NCI-H146 treated with DMSO at 0.1 percent for 48 hours (cell line): Measurements from ENCODE around the gene GLRA3.
A peak's percentile ranks its signal among the peaks of the same experiment; 100 is the strongest.
"Not testable (repeated sequence)": the region's sequence is repeated elsewhere in the genome, so short reads cannot be mapped to it uniquely, and the experiment has no call there.

ENCODE experiments used
- DNase-seq: peaks from one replicate; lab custom pipeline; 2025; ENCODE audit not compliant: unreplicated experiment; lab: John Stamatoyannopoulos, UW

The GLRA3 gene

GRCh38 chr4:174813292-174813691 is 15.8 kb downstream of the GLRA3 start:
- DNase-seq: no peak

DNA sequence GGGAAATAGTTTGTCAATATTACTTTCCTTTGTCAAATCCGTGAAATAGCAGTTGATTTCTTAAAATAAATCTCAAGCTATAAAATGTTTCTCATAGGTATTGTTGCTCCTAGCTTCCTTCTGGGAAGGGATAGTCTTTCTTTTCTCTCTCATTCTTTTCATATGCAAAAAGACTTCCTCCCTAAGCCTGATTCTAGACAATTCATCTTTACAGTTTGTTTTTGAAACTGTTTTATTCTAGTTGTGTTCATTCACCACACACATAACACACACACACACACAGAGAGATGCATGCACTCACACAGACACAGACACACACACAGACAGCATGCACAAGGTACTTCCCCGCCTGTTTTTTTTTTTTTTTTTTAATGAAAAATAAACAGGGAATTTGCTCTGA is 18.2 kb downstream of the GLRA3 start:
- DNase-seq: no peak

DNA sequence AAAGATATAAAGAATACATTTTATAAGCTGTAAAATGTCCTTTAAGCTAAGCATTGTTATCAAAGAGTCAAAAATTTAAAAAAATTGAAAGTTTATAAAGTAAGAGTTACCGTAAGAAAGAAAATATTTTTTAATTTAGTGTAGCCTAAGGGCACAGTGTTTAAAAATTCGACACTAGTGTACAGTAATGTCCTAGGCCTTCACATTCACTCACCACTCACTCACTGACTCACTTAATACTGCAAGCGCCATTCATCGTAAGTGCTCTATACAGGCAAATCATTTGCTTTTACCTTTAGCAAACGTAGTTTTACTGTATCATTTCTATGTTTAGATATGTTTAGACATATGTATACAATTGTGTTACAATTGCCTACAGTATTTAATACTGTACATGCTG is 20.2 kb downstream of the GLRA3 start:
- no peak for DNase-seq

DNA sequence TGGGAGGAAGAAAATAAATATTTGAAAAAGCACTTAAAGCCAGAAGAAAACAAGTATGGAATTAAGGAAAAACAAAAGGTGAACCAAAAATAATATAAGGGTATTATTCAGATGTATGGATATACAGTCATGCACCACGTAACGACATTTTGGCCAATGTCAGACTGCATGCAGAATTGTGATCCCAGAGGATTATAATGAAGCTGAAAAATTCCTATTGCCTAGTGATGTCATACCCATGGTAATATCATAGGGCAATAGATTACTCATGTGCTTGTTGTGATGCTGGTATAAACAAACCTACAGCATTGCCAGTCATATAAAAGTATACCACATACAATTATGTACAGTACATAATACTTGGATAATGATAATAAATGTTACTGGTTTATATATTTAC is 20.9 kb downstream of the GLRA3 start:
- no peak for DNase-seq

DNA sequence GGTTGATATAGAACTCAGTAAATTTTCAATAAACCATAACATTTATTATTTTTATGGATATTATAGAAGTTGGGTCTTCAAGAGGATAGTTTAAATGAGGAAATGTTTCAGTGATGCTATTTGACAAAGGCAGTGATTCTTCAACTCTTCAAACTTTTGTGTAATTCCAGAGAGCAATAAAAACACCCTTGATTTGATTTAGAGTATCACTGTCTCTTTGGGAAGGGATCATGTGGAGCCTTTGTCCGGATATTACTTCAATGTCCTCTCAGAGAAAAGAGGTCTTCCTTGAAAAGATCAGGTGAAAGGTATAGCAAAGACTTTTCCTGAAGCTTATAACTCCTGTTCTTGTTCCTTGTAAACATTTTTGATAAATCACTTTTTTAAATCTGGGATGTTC is 23.3 kb downstream of the GLRA3 start:
- DNase-seq: no peak

DNA sequence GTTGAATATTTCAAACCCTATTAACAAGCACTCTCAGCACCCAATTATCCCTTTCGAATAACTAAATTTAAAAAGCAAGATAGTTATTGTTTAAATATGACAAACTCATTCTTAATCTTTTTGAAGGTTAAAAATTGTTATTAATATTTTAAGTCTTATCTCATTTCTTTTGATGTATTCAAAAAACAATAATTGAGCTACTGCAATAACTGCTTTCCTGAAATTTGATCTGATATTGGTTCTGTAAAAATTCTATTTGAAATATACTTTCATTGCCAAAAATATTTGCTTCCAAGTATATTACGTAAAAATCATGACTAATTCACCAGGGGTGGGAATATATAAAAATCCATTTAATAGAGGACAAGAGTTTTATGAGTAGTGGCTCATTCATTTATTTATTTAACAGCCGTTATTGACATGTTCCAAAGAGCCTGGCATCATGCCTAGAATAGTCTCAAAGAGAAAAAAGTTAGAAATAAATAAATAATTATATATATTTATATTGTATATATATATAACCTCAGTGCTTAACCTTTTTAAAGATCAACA is 34.4 kb downstream of the GLRA3 start:
- DNase-seq: no peak

DNA sequence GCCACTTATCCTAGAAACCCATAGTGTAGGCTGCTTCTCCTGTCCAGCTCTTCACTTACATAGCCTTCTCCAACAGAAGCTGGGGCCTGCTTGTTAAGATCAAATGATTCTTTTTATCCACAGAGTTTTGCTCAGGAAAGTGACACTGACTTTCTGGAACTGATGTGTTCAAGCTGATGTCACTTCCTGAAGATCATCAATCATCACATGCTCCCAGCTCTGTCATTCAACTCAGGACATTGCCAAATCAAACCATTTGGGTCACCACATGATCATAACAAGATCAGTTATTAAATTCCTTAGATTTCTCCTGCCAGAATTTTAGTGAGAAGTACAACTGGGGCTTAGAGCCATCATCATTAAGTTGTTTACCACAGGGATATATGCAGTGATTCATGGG is 39.4 kb downstream of the GLRA3 start:
- no peak for DNase-seq

DNA sequence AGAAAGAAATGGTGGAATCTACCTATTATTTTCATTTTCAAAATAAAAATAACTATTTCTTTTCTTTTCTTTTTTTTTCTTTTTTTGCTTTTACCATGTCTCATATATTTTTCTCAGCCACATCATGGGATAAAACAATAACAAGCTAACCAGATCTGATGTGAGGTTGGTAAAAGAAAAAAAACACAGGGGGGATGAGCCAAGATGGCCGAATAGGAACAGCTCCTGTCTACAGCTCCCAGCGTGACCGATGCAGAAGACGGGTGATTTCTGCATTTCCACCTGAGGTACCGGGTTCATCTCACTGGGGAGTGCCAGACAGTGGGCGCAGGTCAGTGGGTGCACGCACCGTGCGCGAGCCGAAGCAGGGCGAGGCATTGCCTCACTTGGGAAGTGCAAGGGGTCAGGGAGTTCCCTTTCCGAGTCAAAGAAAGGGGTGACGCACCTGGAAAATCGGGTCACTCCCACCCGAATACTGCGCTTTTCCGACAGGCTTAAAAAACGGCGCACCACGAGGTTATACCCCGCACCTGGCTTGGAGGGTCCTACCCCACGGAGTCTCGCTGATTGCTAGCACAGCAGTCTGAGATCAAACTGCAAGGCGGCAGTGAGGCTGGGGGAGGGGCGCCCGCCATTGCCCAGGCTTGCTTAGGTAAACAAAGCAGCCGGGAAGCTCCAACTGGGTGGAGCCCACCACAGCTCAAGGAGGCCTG is 50.6 kb downstream of the GLRA3 start:
- DNase-seq: not testable (repeated sequence)

GRCh38 chr4:174775366-174775765 is 53.7 kb downstream of the GLRA3 start:
- no peak for DNase-seq

- peak; percentile 9 for DNase-seq
These were observed 64.8 kb downstream of the GLRA3 start for GRCh38 chr4:174764105-174764729.

GRCh38 chr4:174763454-174764104 is 65.5 kb downstream of the GLRA3 start:
- no peak for DNase-seq

DNA sequence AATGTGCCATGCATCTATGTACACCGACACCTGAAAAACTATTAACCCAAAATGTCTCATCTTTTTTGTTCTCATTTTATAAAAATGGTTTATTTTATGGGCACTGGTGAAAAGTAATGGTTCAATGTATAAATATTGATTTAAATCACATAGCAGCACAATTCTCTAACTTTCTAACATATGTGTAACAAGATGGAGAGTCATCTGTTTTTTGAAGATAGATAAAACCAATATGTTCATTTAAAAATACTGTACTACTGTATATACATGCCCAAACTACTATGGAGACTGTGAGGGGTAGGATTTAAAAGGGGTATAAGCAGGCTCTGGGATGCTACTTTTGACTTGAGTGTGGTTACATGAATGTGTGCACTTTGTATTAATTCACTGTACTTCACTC is 67.6 kb downstream of the GLRA3 start:
- no peak for DNase-seq

- DNase-seq: no peak
These were observed 71.3 kb downstream of the GLRA3 start for GRCh38 chr4:174757736-174758135.

DNA sequence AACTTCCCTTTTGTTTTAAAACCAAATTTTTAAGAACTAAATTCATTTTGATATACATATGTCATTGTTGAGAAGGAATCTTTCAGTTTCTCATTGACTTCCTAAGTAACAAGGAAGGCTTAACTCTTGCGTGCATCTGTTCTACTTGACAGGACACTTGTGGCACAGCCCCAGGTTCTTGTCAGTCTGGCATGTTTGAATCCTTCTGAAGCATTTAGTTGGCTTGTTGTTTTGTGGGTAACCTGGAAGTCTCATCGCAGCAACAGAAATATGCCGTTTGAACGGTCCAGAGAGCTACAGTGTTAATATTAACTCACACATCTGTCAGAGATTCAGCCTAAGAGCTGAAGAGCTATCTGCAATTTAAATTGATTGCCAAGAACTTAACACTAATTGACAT is 76.0 kb downstream of the GLRA3 start:
- no peak for DNase-seq

DNA sequence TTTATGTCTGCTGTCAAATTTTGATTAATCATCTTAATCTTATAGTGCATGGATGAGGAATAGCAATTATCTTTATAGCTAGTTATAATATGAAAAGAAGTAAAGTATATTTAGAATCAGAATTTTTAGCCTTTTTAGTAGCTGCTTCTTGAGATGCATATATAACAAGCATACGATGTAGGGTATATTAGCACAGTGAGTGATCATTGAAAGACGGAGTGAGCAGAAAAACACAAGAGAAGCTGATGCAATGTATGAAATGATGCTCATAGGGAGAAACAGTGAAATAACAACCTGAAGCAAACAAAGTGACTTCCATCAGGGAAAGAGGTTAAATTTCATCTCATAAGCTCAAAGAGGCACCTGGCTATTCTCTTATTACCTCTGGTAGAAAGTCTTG is 77.0 kb downstream of the GLRA3 start:
- no peak for DNase-seq

GRCh38 chr4:174749091-174749490 is 80.0 kb downstream of the GLRA3 start:
- DNase-seq: no peak

DNA sequence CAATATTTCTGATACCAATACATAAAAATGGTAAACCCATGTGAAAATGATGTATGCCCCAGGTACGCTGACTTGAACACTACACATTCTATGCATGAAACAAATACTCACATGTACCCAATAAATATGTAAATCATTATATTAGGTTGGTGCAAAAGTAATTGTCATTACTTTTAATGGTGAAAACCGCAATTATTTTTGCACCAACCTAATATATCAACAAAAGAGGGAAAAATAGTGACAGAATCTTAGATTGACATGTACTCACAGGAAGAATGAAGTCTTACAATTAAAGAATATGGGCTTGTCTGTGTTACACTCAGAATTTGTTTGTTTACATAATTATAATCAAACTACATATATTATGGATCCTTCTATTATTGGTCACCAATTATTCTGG is 82.3 kb downstream of the GLRA3 start:
- no peak for DNase-seq

DNA sequence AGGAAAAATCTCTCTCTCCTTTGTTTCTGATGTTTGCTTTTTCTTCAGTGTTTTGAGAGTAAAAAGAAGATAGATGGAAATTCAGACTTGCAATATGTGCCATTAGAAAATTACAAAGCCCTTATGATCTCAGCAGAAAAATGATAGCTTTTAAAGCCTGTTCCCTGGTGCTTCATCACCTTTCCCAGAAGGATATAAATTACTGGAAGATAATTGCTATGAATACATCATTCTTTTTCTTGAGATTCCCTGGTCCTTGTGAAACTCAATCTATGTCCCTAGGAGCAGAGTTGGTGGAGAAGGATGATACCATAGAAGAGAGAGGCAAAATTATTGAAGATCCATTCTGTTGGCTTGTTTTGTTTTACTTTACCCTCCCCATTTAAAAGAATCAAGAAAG is 86.5 kb downstream of the GLRA3 start:
- DNase-seq: no peak

GRCh38 chr4:174739576-174739975 is 89.5 kb downstream of the GLRA3 start:
- DNase-seq: no peak

DNA sequence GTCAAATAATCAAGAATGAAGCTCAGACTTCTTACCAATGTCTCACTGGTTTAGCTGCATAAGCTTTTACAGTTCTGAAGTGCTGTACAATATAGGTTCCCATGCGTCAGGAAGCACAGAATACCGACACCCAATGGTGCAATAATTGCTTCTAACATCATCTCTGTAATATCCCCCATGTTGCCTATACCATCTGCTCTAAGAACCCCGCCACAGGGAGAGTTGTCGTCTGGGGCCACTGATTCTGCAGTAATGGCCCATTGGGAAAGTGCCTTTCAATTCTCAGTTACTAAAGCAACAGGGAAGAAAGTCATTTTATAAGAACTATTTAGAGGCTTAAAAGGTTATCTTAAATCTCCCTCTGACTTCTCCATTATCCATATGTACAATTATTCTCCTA is 94.9 kb downstream of the GLRA3 start:
- DNase-seq: no peak

GRCh38 chr4:174717828-174718227 is 111.2 kb downstream of the GLRA3 start:
- DNase-seq: no peak
